ENCODE data around the gene POLR3H.
A peak's percentile ranks its signal among the peaks of the same experiment; 100 is the strongest.
"Not testable (repeated sequence)": the region's sequence is repeated elsewhere in the genome, so short reads cannot be mapped to it uniquely, and the experiment has no call there.

The POLR3H gene

GRCh38 chr22:41543854-41544670, at the start of gene POLR3H:
TSS of gene POLR3H (minus strand) at chr22:41544470. CDS start at chr22:41544101, 369 bp downstream.
- peak; percentile 89 for DNase-seq (ENCODE audit: low read depth, low spot score)
- Histone ChIP-seq H3K27ac (ENCODE audit: low read length) (no peak within 1 kb of the TSS), H3K9me3 (ENCODE audit: control insufficient read depth, insufficient read depth, low read length) (no peaks in the 10 kb centered on the region), H3K4me1 (ENCODE audit: control insufficient read depth, insufficient read depth, low read length) (peaks cover 1% of the 10 kb centered on the region; the same call in 1 of the 2 replicates), H3K4me3 (ENCODE audit: low read length) (peak within 1 kb of the TSS; percentile 97), H3K27me3 (ENCODE audit: control insufficient read depth, insufficient read depth, low read length) (no peaks in the 10 kb centered on the region), H3K36me3 (ENCODE audit: control insufficient read depth, insufficient read depth, low read length) (0 out of 2 replicates have a peak, but pooled peaks cover 3% of the 10 kb centered on the region)
- no CpG with 5 or more reads among the region's 80 CpGs for WGBS (ENCODE audit: insufficient coverage, insufficient read length)

GRCh38 chr22:41593336-41593960, 49.2 kb upstream of the POLR3H start:
- WGBS (ENCODE audit: insufficient coverage, insufficient read length): no CpG with 5 or more reads among the region's 51 CpGs
- H3K27ac ChIP-seq (ENCODE audit: low read length); H3K36me3 ChIP-seq (ENCODE audit: control insufficient read depth, insufficient read depth, low read length); H3K4me3 ChIP-seq (ENCODE audit: low read length); H3K4me1 ChIP-seq (ENCODE audit: control insufficient read depth, insufficient read depth, low read length); H3K27me3 ChIP-seq (ENCODE audit: control insufficient read depth, insufficient read depth, low read length); DNase-seq (ENCODE audit: low read depth, low spot score); H3K9me3 ChIP-seq (ENCODE audit: control insufficient read depth, insufficient read depth, low read length): not testable (repeated sequence)

GRCh38 chr22:41589391-41590241, 45.3 kb upstream of the POLR3H start, which contains the start of gene PMM1:
TSS of gene PMM1 (minus strand) at chr22:41589840. CDS start at chr22:41589805, 35 bp downstream.
- WGBS (ENCODE audit: insufficient coverage, insufficient read length): no CpG with 5 or more reads among the region's 61 CpGs
- H3K27me3 ChIP-seq (ENCODE audit: control insufficient read depth, insufficient read depth, low read length): no peaks in the 10 kb centered on the region
- H3K36me3 ChIP-seq (ENCODE audit: control insufficient read depth, insufficient read depth, low read length): no peaks in the 10 kb centered on the region
- peak; percentile 98 for DNase-seq (ENCODE audit: low read depth, low spot score)
- H3K27ac ChIP-seq (ENCODE audit: low read length): no peak within 1 kb of the TSS
- H3K4me3 ChIP-seq (ENCODE audit: low read length): peak within 1 kb of the TSS; percentile 70
- H3K9me3 ChIP-seq (ENCODE audit: control insufficient read depth, insufficient read depth, low read length): no peaks in the 10 kb centered on the region
- no peaks in the 10 kb centered on the region; the same call in 1 of the 2 replicates for H3K4me1 ChIP-seq (ENCODE audit: control insufficient read depth, insufficient read depth, low read length)

GRCh38 chr22:41587347-41587723, 43.1 kb upstream of the POLR3H start:
- DNase-seq (ENCODE audit: low read depth, low spot score): no peak
- H3K36me3 ChIP-seq (ENCODE audit: control insufficient read depth, insufficient read depth, low read length): no peaks in the 10 kb centered on the region
- no peaks in the 10 kb centered on the region for H3K27me3 ChIP-seq (ENCODE audit: control insufficient read depth, insufficient read depth, low read length)
- no CpG with 5 or more reads among the region's 7 CpGs for WGBS (ENCODE audit: insufficient coverage, insufficient read length)
- no peaks in the 10 kb centered on the region for H3K4me1 ChIP-seq (ENCODE audit: control insufficient read depth, insufficient read depth, low read length)
- H3K27ac ChIP-seq (ENCODE audit: low read length): no peak overlapping the region
- no peaks in the 10 kb centered on the region for H3K9me3 ChIP-seq (ENCODE audit: control insufficient read depth, insufficient read depth, low read length)
- no peak overlapping the region for H3K4me3 ChIP-seq (ENCODE audit: low read length)

GRCh38 chr22:41585898-41586297, 41.6 kb upstream of the POLR3H start:
- H3K4me1 ChIP-seq (ENCODE audit: control insufficient read depth, insufficient read depth, low read length): no peaks in the 10 kb centered on the region
- no peak for DNase-seq (ENCODE audit: low read depth, low spot score)
- no peaks in the 10 kb centered on the region for H3K36me3 ChIP-seq (ENCODE audit: control insufficient read depth, insufficient read depth, low read length)
- H3K27me3 ChIP-seq (ENCODE audit: control insufficient read depth, insufficient read depth, low read length): no peaks in the 10 kb centered on the region
- H3K9me3 ChIP-seq (ENCODE audit: control insufficient read depth, insufficient read depth, low read length): no peaks in the 10 kb centered on the region
- no peak overlapping the region for H3K4me3 ChIP-seq (ENCODE audit: low read length)
- H3K27ac ChIP-seq (ENCODE audit: low read length): no peak overlapping the region
- no CpG with 5 or more reads among the region's 7 CpGs for WGBS (ENCODE audit: insufficient coverage, insufficient read length)

GRCh38 chr22:41584881-41585280, 40.6 kb upstream of the POLR3H start:
- Histone ChIP-seq H3K4me3 (ENCODE audit: low read length) (no peak overlapping the region), H3K9me3 (ENCODE audit: control insufficient read depth, insufficient read depth, low read length) (no peaks in the 10 kb centered on the region), H3K4me1 (ENCODE audit: control insufficient read depth, insufficient read depth, low read length) (no peaks in the 10 kb centered on the region), H3K36me3 (ENCODE audit: control insufficient read depth, insufficient read depth, low read length) (no peaks in the 10 kb centered on the region), H3K27ac (ENCODE audit: low read length) (no peak overlapping the region), H3K27me3 (ENCODE audit: control insufficient read depth, insufficient read depth, low read length) (no peaks in the 10 kb centered on the region)
- WGBS (ENCODE audit: insufficient coverage, insufficient read length): no CpG with 5 or more reads among the region's 6 CpGs
- DNase-seq (ENCODE audit: low read depth, low spot score): no peak

GRCh38 chr22:41582694-41583093, 38.4 kb upstream of the POLR3H start:
- WGBS (ENCODE audit: insufficient coverage, insufficient read length): no CpG with 5 or more reads among the region's 8 CpGs
- H3K9me3 ChIP-seq (ENCODE audit: control insufficient read depth, insufficient read depth, low read length): no peaks in the 10 kb centered on the region
- H3K4me1 ChIP-seq (ENCODE audit: control insufficient read depth, insufficient read depth, low read length): no peaks in the 10 kb centered on the region
- no peak for DNase-seq (ENCODE audit: low read depth, low spot score)
- H3K27me3 ChIP-seq (ENCODE audit: control insufficient read depth, insufficient read depth, low read length): no peaks in the 10 kb centered on the region
- H3K27ac ChIP-seq (ENCODE audit: low read length): no peak overlapping the region
- H3K4me3 ChIP-seq (ENCODE audit: low read length): no peak overlapping the region
- no peaks in the 10 kb centered on the region for H3K36me3 ChIP-seq (ENCODE audit: control insufficient read depth, insufficient read depth, low read length)

- Histone ChIP-seq H3K27ac (ENCODE audit: low read length) (no peak overlapping the region), H3K36me3 (ENCODE audit: control insufficient read depth, insufficient read depth, low read length) (no peaks in the 10 kb centered on the region; the same call in 1 of the 2 replicates), H3K9me3 (ENCODE audit: control insufficient read depth, insufficient read depth, low read length) (no peaks in the 10 kb centered on the region), H3K4me1 (ENCODE audit: control insufficient read depth, insufficient read depth, low read length) (no peaks in the 10 kb centered on the region), H3K27me3 (ENCODE audit: control insufficient read depth, insufficient read depth, low read length) (no peaks in the 10 kb centered on the region), H3K4me3 (ENCODE audit: low read length) (no peak overlapping the region)
- WGBS (ENCODE audit: insufficient coverage, insufficient read length): no CpG with 5 or more reads among the region's 6 CpGs
- DNase-seq (ENCODE audit: low read depth, low spot score): no peak
Measured at GRCh38 chr22:41579997-41580355, 35.7 kb upstream of the POLR3H start.

GRCh38 chr22:41579297-41579996, 35.2 kb upstream of the POLR3H start:
- Histone ChIP-seq H3K27ac (ENCODE audit: low read length) (no peak overlapping the region), H3K27me3 (ENCODE audit: control insufficient read depth, insufficient read depth, low read length) (no peaks in the 10 kb centered on the region), H3K4me3 (ENCODE audit: low read length) (no peak overlapping the region), H3K36me3 (ENCODE audit: control insufficient read depth, insufficient read depth, low read length) (no peaks in the 10 kb centered on the region; the same call in 1 of the 2 replicates), H3K9me3 (ENCODE audit: control insufficient read depth, insufficient read depth, low read length) (no peaks in the 10 kb centered on the region), H3K4me1 (ENCODE audit: control insufficient read depth, insufficient read depth, low read length) (no peaks in the 10 kb centered on the region)
- DNase-seq (ENCODE audit: low read depth, low spot score): no peak
- WGBS (ENCODE audit: insufficient coverage, insufficient read length): no CpG with 5 or more reads among the region's 12 CpGs

GRCh38 chr22:41578818-41579217, 34.5 kb upstream of the POLR3H start:
- Histone ChIP-seq H3K9me3 (ENCODE audit: control insufficient read depth, insufficient read depth, low read length) (no peaks in the 10 kb centered on the region), H3K4me3 (ENCODE audit: low read length) (no peak overlapping the region), H3K4me1 (ENCODE audit: control insufficient read depth, insufficient read depth, low read length) (no peaks in the 10 kb centered on the region), H3K27me3 (ENCODE audit: control insufficient read depth, insufficient read depth, low read length) (no peaks in the 10 kb centered on the region), H3K36me3 (ENCODE audit: control insufficient read depth, insufficient read depth, low read length) (no peaks in the 10 kb centered on the region; the same call in 1 of the 2 replicates), H3K27ac (ENCODE audit: low read length) (no peak overlapping the region)
- no CpG with 5 or more reads among the region's 9 CpGs for WGBS (ENCODE audit: insufficient coverage, insufficient read length)
- DNase-seq (ENCODE audit: low read depth, low spot score): no peak
